GM18873 (cell line): ENCODE data around the gene ZSCAN22.

Experiments used
- ATAC-seq: cut with Tn5 transposase; IDR thresholded peaks from one replicate; pipeline ENCODE4 v1.9.1; 2021; ENCODE audit warnings: mild to moderate bottlenecking, moderate library complexity, moderate number of reproducible peaks; ENCODE audit not compliant: unreplicated experiment, low FRiP score

The ZSCAN22 gene

DNA sequence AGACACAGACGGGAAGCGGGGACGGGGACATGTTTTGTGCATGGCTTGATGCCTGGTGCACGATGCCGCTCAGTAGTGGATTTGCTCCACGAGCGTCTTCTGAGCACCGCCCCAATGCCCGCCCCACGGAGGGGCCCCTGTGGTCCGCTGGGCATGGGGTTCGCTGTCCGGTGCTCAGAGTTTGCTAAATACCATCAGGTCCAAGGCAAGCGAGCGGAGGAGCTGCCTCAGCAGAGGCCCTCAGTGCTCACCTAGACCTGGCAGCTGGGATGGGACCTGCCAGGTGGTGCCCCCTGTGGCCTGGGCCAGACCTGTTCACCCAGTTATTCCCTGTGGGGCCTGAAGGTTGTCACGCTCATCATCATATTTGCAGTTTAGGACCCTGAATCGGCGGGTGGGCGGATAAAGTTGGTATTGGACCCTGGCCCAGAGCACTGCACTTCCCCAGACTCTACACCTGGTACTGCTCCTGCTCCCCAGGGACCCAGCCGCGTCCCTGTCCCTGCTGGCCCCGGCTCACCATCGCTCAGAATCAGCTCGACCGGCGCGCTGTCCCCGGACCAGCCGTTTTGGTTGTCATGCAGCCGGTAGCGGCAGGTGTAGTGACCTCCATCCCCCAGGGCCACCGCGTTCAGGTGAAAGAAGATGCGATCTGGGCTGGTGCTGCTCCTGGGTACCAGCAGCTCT is 24.2 kb downstream of the ZSCAN22 start:
- ATAC-seq: no peak

DNA sequence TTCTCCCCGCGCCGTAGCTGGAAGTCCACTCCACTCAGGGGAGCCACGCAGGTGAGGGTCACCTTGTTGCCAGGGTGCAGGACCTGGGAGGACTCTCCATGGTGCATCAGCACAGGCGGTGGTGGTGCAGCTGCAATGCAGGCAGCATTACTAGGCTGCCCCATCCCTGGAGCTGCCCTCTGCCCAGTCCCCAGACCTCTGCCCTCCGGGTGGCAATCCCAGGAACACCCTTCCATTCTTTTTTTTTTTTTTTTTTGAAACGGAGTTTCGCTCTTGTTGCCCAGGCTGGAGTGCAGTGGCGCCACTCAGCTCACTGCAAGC is 24.7 kb downstream of the ZSCAN22 start:
- ATAC-seq: no peak

DNA sequence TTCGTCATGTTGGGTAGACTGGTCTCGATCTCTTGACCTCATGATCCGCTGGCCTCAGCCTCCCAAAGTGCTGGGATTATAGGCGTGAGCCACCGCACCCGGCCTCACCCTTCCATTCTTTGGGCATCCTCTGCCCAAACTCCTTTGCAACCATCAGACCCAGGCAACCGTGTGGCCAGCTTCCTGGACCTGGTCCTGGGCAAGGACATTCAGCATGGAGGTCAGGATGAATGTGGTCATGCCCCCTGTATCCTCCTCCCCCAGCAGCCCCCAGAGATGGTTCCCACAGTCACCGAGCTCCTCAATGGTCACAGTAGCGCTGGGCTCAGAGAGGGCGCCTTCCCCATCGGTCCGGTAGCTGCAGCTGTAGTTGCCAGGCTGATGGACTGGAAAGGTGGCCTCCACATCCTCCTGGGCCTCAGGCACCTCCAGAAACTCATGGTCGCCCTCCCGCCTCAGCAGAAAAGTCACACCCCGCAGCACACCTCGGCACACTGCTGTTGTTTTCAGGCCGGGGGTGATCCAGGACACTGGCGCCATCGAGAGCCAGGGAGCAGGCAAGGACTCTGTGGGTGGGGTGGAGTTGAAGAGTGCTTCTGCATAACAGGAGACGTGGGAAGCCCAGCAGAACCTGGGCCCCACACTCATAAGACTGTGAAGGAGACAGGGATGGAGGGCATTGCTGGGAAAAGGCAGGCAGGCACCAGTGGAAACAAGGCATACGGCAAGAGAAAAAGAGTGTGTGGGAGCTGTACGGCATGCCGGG is 25.4 kb downstream of the ZSCAN22 start:
- ATAC-seq: no peak

DNA sequence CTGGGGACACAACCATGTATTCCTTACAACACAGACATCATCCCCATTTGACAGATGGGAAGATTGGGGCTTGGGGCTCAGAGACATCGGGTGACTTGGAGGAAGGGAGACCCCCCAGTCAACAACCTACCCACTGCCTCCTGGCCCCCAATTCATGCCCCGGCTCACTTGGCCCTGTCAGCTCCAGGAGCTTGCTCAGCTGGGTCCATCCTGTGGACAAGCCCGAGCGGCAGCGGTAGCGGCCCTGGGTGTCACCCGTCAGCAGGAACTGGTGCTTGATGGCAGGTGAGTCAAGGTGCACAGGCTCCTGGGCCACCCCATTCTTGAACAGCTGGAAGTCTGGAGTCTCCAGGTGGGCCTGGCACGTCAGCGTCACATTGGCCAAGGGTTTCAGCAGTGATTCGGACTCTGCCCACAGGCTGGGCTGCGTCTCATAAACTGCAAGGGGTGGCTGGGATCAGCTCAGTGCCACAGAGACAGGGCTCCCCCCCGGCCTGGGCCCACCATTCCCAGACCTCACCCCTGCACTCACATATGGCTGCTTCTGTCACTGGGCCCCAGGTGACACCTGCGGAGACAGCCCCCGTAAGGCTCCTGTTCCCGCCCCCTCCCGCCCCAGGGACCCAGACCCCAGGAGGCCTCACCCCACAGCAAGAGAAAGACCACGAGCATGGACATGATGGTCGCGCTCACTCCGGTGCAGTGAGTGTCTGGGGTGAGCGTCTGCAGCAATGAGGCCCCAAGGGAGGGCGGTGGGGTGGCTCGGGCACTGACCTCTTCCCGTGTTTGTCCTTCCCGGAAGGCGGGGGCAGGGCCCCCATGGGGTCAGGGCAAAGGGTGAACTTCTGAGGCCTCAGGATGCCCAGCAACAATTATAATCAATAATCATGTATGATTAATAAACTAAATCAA is 26.2 kb downstream of the ZSCAN22 start, which contains the start of gene A1BG:
Gene A1BG (minus strand): TSS at position 733 of the 912 bp plus-strand sequence. CDS start 55 bp downstream, at position 678.
- ATAC-seq: no peak

DNA sequence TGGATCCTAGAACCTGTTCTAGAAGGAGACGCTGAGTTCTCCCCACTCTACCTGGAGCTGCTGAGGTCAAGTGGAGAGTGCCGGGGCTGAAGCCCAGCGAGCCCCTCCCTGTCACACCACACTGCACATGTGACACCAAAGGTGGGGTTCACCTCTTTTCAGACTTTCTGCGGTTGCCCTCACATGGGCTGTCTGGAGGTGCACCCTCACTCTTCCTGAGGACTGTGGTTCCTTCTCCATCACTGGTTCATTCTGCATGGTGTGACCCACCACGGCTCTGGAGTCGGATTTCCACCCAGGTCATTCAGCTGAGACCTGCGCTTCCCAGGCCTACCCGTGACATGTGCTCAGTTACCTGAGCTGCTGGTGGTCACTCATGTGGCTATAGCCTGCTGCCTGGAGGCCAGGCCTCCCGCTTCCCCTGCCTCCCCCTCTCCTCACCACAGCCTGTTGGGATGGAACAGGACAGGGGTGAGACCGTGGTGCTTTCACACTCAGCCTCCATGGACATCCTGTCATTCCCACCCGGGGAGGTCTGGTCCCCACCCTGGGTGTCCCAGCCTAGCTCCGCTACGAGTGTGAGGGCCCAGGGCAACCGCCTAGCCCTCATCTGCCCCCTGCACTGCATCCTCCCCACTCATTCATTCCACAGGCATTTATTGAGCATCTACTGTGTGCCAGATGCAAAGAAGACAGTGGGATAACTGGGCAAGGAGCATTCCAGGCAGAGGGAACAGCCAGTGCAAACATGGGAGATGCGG is 27.1 kb downstream of the ZSCAN22 start:
- ATAC-seq: no peak

DNA sequence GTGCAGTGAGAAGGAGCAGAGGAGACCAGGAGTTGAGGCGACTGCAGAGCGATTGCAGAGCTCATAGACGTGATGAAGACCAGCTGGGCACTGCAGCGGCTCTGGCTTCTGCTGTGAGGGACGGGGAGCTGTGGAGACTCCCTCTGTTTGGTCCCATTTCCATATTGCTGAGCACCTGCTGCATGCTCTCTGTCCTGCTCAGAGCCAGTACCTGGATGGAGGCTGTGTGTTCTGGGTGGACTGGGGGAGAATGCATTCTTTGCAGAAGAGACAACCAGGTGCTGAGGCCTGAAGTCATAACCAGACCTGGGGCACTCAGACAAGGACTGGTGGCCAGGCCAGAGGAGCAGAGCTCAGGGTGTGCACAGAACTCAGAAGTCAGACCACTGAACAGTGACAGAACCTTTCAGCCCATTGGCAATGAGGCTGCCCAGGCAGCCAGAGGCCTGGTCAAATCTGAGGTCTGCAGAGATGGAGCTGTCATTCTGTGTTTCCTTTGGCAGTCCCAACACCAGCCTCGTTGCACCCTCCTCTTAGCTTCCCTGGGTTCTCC is 27.8 kb downstream of the ZSCAN22 start:
- no peak for ATAC-seq

DNA sequence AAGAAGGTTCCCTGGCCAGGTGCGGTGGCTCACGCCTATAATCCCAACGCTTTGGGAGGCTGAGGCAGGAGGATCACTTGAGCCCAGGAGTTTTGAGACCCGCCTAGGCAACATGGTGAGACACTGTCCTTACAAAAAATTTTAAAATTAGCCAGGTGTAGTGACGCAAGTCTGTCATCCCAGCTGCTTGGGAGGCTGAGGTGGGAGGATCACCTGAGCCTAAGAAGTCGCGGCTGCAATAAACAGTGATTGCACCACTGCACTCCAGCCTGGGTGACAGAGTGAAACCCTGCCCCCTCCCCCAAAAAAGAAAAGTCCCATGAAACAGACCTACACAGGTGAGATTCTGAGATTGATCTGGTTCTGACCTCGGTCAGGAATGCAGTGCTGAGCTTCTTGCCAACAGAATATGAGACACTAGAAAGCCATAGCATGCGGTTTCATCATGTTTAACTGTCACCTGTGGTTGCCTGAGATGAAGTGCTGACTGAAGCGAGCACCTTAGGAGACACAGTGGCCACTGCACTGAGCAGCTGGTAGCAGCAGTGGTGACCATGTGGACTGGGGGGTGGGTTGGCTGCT is 28.5 kb downstream of the ZSCAN22 start:
- no peak for ATAC-seq

DNA sequence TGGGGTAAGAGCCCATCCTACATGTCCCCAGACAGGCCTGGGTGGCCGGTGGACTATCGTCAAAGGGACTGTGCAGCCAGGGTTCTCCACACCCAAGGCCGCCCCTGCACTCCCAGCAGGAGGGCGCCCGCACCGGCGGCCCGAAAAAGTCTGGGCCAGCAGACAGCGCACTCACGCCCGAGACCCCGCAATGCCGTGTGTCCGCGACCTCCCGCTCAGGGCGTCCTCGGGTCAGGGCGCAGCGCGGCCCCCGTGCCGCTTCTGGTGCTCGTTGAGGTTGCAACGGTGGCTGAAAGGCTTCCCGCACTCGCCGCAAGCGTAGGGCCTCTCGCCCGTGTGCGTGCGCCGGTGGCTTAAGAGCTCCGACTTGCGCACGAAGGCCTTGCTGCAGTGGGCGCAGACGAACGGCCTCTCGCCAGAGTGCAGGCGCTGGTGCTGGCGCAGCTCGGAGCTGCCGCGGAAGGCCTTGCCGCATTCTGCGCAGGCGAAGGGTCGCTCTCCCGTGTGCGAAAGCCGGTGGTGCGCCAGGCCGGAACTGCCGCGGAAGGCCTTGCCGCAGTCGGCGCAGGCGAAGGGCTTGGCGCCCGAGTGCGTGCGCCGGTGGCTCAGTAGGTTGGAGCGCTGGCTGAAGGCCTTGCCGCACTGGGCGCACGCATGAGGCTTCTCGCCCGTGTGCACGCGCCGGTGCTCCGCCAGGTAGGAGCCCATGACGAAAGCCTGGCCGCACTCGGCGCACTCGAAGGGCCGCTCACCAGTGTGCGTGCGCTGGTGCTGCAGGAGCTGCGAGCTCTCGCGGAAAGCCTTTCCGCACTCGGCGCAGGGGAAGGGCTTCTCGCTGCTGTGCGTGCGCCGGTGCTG is 29.3 kb downstream of the ZSCAN22 start:
- no peak for ATAC-seq

DNA sequence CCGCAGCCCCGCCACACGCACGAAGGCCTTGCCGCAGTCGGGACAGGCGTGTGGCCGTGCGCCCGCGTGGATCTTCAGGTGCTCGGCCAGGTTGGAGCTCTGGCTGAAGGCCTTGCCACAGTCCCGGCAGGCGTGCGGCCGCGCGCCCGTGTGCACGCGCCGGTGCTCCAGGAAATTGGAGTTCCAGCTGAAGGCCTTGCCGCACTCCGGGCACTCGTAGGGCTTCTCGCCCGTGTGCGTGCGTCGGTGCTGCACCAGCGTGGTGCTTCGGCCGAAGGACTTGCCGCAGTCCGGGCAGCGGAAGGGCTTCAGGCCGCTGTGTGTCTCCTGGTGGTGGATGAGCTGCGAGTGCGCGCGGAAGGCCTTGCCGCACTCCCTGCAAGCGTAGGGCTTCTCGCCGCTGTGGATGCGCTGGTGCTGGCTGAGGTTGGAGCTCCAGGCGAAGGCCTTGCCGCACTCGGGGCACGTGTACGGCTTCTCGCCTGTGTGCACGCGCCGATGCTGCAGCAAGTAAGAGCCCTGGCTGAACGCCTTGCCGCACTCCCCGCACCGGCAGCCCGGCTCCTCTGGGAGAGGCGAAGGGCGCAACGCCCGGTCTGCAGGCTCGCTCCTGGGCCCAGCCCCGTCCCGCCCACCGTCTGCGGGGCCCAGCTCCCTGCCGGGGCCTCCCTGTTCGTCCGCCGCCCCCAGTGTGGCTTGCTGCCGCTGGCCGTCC is 30.1 kb downstream of the ZSCAN22 start:
- ATAC-seq: no peak

DNA sequence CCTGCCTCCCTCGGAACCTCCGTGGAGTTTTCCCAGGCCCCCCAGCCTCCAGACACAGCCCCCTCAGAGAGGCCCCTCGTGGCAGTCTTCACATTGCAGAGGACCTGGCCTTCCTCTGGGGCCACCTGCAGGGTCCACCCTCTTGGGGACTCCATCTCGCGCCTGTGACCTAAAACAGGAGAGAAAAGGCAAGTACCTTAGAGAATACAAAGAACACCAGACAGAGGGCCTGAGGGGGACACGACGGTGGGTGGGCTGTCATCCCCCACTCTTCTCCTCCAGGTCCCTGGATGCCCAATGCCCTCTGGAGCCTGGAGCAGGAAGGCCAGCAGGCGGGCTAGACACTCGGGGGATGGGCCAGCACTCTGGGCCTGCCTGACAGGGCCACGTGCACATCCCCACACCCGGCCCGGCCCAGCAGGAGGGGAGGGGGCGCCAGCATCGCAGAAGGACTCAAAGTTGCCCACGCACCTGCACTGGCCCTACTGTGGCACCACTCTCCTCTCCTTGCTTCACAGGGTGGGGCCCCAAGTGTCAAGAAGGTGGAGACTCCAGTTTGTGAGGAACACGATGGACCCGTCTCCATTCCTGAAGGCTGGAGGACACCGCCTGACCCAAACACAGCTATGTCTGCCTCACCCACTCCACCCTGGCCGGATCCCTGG is 30.8 kb downstream of the ZSCAN22 start:
- no peak for ATAC-seq

DNA sequence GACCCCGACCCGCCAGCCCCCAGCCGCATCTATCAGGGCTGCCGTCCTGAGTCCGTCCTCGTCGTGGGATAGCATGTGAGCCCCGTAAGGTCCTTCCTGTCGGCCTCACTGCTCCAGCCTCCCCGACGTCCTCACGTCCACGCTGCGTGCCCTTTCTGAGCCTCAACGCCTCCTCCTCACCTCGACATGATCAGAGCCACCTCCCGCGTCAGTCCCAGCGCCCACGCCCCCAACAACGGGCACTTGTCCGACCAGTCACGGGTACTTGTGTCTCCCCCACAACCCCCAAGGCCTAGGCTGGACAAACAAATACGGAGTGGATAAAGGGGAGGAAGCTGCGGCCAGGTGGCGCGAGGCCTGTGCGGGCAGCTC is 35.1 kb downstream of the ZSCAN22 start:
- no peak for ATAC-seq

DNA sequence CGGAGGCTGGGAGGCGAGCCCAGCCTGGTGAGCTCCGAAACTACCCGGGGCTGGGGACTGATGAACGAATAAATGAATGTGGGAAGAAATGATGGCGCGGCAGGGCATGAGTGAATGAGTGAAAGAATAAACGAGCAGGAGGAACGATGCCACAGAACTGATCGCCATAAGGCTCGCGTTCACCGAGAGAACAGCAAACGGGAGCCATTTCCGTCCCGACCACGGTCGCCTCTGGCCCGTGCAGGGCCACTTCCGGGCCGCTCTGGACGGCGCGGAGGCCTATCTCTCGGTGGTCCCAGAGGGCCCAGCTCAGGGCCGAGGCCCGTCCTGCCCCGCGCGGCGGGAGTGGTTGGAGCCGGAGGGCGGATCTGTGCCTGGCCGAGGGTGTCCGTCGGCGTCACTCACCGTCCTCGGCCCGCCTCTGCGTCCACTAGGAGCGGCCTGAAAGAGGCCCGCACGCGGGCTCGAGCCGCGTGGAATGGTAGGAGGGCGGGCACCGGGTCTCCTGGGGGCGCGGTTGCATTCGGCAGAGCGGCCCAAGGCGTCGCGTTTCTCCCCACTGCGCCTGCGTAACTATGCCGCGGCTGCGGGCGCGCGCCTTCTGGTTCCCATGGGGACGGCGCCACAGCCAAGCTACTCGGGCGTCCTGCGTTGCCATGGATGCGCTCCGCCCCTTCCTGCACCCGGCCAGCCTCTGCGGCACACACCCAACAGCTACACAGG is 35.6 kb downstream of the ZSCAN22 start, which contains the start of gene ZNF497:
Gene ZNF497 (minus strand): TSS at position 480 of the 723 bp plus-strand sequence. CDS start 5,116 bp downstream, outside the sequence.
- peak; percentile 77 for ATAC-seq

DNA sequence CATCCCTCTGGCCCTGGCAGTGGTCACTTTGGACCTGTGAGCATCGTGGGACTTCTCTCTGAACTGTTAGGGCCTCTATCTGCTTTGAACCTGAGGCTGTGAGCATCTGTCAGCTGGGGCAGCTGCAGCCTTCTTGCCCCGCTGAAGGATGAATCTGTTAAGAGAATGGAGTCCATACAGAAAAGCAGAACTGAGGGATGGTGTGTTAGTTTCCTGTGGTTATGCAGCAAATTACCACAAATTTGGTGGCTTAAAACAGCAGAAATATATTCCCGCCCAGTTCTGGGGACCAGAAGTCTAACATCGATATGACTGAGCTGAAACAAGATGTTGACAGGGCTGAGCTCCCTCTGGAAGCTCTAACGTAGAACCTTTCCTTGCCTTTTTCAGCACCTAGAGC is 37.4 kb downstream of the ZSCAN22 start:
- no peak for ATAC-seq

DNA sequence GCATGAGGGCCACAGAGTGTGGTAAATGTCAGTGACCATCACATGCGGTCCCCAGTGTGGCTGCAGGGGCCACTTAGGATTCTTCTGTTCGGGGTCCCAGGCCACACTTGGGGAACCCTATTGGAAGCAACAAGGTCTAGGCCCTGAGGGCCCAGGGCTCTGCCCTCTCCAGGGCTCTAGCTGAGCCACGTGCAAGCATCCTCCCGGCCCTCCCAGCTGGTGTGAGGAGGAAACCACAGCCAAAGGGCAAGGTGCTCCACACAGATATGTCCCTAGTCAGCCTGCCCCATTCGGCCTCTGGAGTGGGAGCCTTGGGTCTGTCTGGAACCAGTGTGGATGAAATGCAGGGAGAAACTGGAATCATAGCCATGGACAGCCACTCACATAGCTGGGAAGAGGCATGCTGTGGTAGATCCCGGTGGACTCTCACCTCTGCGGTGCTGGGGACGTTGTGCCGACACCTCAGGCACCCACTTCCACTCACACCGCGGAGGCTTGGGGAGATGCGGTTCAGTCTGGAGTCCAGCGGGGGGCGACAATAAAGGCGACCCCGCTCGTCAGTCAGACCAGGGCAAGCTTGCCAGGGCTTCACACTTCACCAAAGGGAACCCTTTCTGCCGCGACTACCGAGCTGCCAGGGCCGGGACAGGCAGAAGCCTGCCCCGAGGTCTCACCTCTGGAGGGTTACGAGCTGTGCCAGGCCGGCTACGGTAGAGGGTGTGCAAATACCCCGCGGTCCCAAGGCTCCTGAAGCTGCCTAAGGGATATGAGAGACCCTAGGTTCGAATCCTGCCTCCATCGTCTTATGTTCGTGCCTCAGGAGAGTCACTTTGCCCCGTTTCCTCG is 40.0 kb downstream of the ZSCAN22 start:
- ATAC-seq: no peak

DNA sequence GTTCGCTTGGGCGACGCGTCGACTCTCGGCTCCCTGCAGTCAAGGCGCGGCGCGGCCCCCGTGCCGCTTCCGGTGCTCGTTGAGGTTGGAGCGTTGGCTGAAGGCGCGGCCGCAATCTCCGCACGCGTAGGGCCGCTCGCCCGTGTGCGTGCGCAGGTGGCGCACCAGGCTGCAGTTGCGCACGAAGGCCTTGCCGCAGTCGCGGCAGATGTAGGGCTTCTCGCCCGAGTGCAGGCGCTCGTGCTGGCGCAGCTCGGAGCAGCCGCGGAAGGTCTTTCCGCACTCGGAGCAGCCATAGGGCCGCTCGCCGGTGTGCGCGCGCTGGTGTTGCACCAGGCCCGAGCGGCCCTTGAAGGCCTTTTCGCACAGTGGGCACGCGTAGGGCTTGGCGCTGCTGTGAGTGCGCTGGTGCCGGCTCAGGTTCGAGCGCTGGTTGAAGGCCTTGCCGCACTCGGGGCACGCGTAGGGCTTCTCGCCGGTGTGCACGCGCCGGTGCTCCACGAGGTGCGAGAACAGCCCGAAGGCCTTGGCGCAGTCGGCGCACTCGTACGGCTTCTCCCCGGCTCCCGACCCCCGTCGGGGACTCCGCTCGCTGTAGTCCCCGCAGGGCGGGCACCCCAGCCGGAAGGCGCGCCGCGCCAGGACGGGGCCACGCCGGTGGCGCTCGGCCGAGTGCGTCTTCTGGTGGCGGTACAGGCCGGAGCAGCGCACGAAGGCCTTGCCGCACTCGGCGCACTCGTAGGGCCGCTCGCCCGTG is 41.1 kb downstream of the ZSCAN22 start:
- no peak for ATAC-seq
